GM19455 (cell line): Measurements from ENCODE around the gene TRIM49D1.
"Not testable (repeated sequence)": the region's sequence is repeated elsewhere in the genome, so short reads cannot be mapped to it uniquely, and the experiment has no call there.

Experiments used
- ATAC-seq: cut with Tn5 transposase; IDR thresholded peaks from one replicate; pipeline ENCODE4 v1.9.1; 2021; ENCODE audit not compliant: unreplicated experiment

TRIM49D1 gene

GRCh38 chr11:89922195-89922660 is at the start of gene TRIM49D1:
Gene TRIM49D1, minus strand, starts transcription at chr11:89922245. Its CDS starts 4,535 bp downstream, at chr11:89917710.
- no peak for ATAC-seq

GRCh38 chr11:89965737-89966136 is 43.7 kb upstream of the TRIM49D1 start, which contains the start of gene TRIM64:
Gene TRIM64, plus strand, starts transcription at chr11:89966037. Its CDS starts 2,467 bp downstream, at chr11:89968504.
- not testable (repeated sequence) for ATAC-seq

- not testable (repeated sequence) for ATAC-seq
Measured at GRCh38 chr11:89960833-89961232, 38.8 kb upstream of the TRIM49D1 start.

GRCh38 chr11:89923764-89924163 is 1.7 kb upstream of the TRIM49D1 start, which contains the start of gene TRIM49D2:
Gene TRIM49D2, plus strand, starts transcription at chr11:89924064. Its CDS starts 2,698 bp downstream, at chr11:89926762.
- ATAC-seq: not testable (repeated sequence)

GRCh38 chr11:89900809-89901208 is 21.2 kb downstream of the TRIM49D1 start:
- not testable (repeated sequence) for ATAC-seq

- not testable (repeated sequence) for ATAC-seq
Measured at GRCh38 chr11:89893245-89893644, 28.8 kb downstream of the TRIM49D1 start.

GRCh38 chr11:89877511-89877910 is 44.5 kb downstream of the TRIM49D1 start:
- ATAC-seq: not testable (repeated sequence)

GRCh38 chr11:89872588-89872987 is 49.5 kb downstream of the TRIM49D1 start:
- not testable (repeated sequence) for ATAC-seq

GRCh38 chr11:89865223-89865622 is 56.8 kb downstream of the TRIM49D1 start:
- not testable (repeated sequence) for ATAC-seq

- not testable (repeated sequence) for ATAC-seq
Measured at GRCh38 chr11:89863906-89864704, 57.9 kb downstream of the TRIM49D1 start.
